Gastrocnemius medialis (tissue), 4 donors: ENCODE measurements around the gene COL19A1.

Experiments used
- CTCF ChIP-seq, 5 experiments: fragments of 450-650 bp in 3 of 5; fragments of 200-600 bp in 2 of 5; sonication (generic) in 2 of 5; IDR thresholded peaks in 4 of 5; conservative IDR thresholded peaks in 1 of 5; 1 replicate in 4 of 5; 2 replicates in 1 of 5; pipeline ENCODE4 v1.5.1; 2016 to 2019; ENCODE audit warnings: antibody characterized with exemption in 5 of 5, mild to moderate bottlenecking in 3 of 5, moderate library complexity in 3 of 5
- POLR2A ChIP-seq, 2 donors: fragments of 450-650 bp; IDR thresholded peaks; one replicate each; pipeline ENCODE4 v1.6.1; 2017; ENCODE audit warnings: antibody characterized with exemption in 2 of 2, mild to moderate bottlenecking in 2 of 2, moderate library complexity in 2 of 2

GRCh38 chr6:70129341-70129740, 263.0 kb downstream of the COL19A1 start:
- TF ChIP-seq CTCF (IDR thresholded peaks at IDR 0.05 in 4 of 5, conservative IDR thresholded peaks at IDR 0.05 in 1 of 5) (no peak), POLR2A (IDR thresholded peaks at IDR 0.05) (no peak)
